Loucy (cell line): ENCODE measurements around the gene GHDC.

ENCODE experiments used
- H2AFZ ChIP-seq: fragments of 200-600 bp; sonication (generic); 2 replicates; pipeline ENCODE4 v1.6.0; 2016; ENCODE audit warnings: antibody characterized with exemption, mild to moderate bottlenecking, low read length, moderate library complexity
- H3F3A ChIP-seq: fragments of 200-600 bp; 2 replicates; pipeline ENCODE4 v1.6.0; 2016; ENCODE audit warnings: antibody characterized with exemption, low read depth, mild to moderate bottlenecking
- H3K27me3 ChIP-seq: fragments of 200-600 bp; sonication (generic); 2 replicates; pipeline ENCODE4 v1.6.1; 2014; ENCODE audit warnings: low read length, mild to moderate bottlenecking; ENCODE audit not compliant: insufficient read depth, poor library complexity, severe bottlenecking
- H3K36me3 ChIP-seq: fragments of 200-600 bp; sonication (generic); 2 replicates; pipeline ENCODE4 v1.6.1; 2016; ENCODE audit warnings: low read length; ENCODE audit not compliant: insufficient read depth
- H3K4me1 ChIP-seq: fragments of 200-600 bp; sonication (generic); 2 replicates; pipeline ENCODE4 v1.5.1; 2014; ENCODE audit warnings: low read length, mild to moderate bottlenecking; ENCODE audit not compliant: insufficient read depth, poor library complexity, severe bottlenecking
- H3K4me2 ChIP-seq: fragments of 200-600 bp; sonication (generic); 2 replicates; pipeline ENCODE4 v1.6.0; 2014; ENCODE audit warnings: antibody characterized with exemption, low read length, low read depth, mild to moderate bottlenecking; ENCODE audit not compliant: poor library complexity, severe bottlenecking
- H3K4me3 ChIP-seq: fragments of 200-600 bp; sonication (generic); 2 replicates; pipeline ENCODE4 v1.5.1; 2014; ENCODE audit warnings: low read length, mild to moderate bottlenecking, mixed read lengths; ENCODE audit not compliant: poor library complexity, severe bottlenecking
- H3K79me2 ChIP-seq: fragments of 200-600 bp; sonication (generic); 2 replicates; pipeline ENCODE4 v1.6.1; 2014; ENCODE audit warnings: low read length; ENCODE audit not compliant: insufficient read depth
- H3K9ac ChIP-seq: fragments of 200-600 bp; sonication (generic); 2 replicates; pipeline ENCODE4 v1.6.0; 2014; ENCODE audit warnings: mild to moderate bottlenecking, low read depth, low read length, moderate library complexity; ENCODE audit not compliant: poor library complexity, severe bottlenecking
- H3K9me2 ChIP-seq: fragments of 200-600 bp; sonication (generic); replicated peaks from 2 replicates; pipeline ENCODE4 v1.6.1; 2016; ENCODE audit warnings: low read depth, low read length, mixed read lengths
- H3K9me3 ChIP-seq: fragments of 200-600 bp; sonication (generic); 2 replicates; pipeline ENCODE4 v1.6.1; 2014; ENCODE audit warnings: mild to moderate bottlenecking, antibody characterized with exemption, low read length, low read depth; ENCODE audit not compliant: insufficient read depth
- H4K20me1 ChIP-seq: fragments of 200-600 bp; sonication (generic); 2 replicates; pipeline ENCODE4 v1.6.0; 2014; ENCODE audit warnings: antibody characterized with exemption, low read length, mild to moderate bottlenecking; ENCODE audit not compliant: insufficient read depth, poor library complexity, severe bottlenecking
- EZH2phosphoT487 ChIP-seq: fragments of 200-600 bp; IDR thresholded peaks from 2 replicates; pipeline ENCODE4 v1.6.1; 2018; ENCODE audit warnings: antibody characterized with exemption, mild to moderate bottlenecking, moderate library complexity, borderline replicate concordance
- TF ChIP-seq, protein P1 (sequence below): fragments of 200-600 bp; sonication (generic); conservative IDR thresholded peaks from 2 replicates; pipeline ENCODE4 v1.5.1; 2014; ENCODE audit warnings: mild to moderate bottlenecking, antibody characterized with exemption, low read length

The GHDC gene

DNA sequence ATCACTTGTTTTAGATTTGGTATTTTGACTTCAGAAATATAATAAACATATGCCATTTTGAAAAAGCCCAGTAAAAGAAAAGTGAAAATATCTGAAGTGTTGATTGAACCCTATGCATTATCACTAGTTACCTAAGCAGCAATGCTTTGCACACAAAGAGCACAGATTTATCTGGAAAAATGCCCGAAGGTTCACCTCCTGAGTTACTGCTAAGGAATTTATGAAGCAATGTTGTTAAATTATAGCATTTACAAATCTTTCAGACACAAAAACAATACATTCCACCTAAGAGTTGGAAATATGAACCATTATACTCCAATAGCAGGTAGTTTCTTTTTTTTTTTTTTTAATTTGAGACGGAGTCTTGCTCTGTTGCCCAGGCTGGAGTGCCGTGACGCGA lies 38.9 kb upstream of the GHDC start:
- Histone ChIP-seq H3K4me2 (no peak overlapping the region), H3K9me3 (no peaks in the 10 kb centered on the region), H3K79me2 (peaks cover 87% of the 10 kb centered on the region), H3K4me1 (no peaks in the 10 kb centered on the region), H3K36me3 (peaks cover 33% of the 10 kb centered on the region; the same call in 1 of the 2 replicates), H2AFZ (no peak overlapping the region), H3K9me2 (no peaks in the 10 kb centered on the region), H3F3A (no peaks in the 10 kb centered on the region), H3K27me3 (no peaks in the 10 kb centered on the region), H3K4me3 (no peak overlapping the region), H4K20me1 (peaks cover 31% of the 10 kb centered on the region), H3K9ac (no peak overlapping the region)
- no peak for TF ChIP-seq EZH2phosphoT487
- TF ChIP-seq, protein P1, sequence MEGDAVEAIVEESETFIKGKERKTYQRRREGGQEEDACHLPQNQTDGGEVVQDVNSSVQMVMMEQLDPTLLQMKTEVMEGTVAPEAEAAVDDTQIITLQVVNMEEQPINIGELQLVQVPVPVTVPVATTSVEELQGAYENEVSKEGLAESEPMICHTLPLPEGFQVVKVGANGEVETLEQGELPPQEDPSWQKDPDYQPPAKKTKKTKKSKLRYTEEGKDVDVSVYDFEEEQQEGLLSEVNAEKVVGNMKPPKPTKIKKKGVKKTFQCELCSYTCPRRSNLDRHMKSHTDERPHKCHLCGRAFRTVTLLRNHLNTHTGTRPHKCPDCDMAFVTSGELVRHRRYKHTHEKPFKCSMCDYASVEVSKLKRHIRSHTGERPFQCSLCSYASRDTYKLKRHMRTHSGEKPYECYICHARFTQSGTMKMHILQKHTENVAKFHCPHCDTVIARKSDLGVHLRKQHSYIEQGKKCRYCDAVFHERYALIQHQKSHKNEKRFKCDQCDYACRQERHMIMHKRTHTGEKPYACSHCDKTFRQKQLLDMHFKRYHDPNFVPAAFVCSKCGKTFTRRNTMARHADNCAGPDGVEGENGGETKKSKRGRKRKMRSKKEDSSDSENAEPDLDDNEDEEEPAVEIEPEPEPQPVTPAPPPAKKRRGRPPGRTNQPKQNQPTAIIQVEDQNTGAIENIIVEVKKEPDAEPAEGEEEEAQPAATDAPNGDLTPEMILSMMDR: no peak

DNA sequence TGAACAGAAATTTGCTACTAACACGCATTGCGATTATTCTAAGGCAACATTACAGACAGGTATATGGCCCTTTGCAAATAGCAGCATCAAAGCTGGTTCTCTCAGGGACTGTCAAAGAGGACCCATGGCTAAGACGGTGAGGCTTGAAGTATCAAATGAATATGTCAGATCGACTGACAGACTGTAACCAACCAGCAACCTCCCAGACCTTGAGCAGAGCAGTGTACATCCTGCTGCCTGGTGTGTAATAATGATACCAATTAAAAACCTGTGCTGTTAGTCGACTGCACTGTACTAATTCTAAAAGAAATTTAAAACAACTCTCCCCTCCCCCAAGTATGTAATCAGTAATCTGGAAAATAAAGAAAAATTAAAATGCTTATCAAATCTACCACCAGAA lies 35.9 kb upstream of the GHDC start:
- peaks cover 51% of the 10 kb centered on the region; the same call in 1 of the 2 replicates for H3K36me3 ChIP-seq
- no peak overlapping the region for H3K4me2 ChIP-seq
- no peak for TF ChIP-seq EZH2phosphoT487
- TF ChIP-seq, protein P1: no peak
- H3K9me2 ChIP-seq: no peaks in the 10 kb centered on the region
- no peaks in the 10 kb centered on the region for H3K4me1 ChIP-seq
- H3F3A ChIP-seq: no peaks in the 10 kb centered on the region
- H2AFZ ChIP-seq: no peak overlapping the region
- H3K9ac ChIP-seq: no peak overlapping the region
- H3K27me3 ChIP-seq: no peaks in the 10 kb centered on the region
- H3K4me3 ChIP-seq: no peak overlapping the region
- H3K79me2 ChIP-seq: peaks cover 62% of the 10 kb centered on the region
- peaks cover 25% of the 10 kb centered on the region for H4K20me1 ChIP-seq
- H3K9me3 ChIP-seq: no peaks in the 10 kb centered on the region

DNA sequence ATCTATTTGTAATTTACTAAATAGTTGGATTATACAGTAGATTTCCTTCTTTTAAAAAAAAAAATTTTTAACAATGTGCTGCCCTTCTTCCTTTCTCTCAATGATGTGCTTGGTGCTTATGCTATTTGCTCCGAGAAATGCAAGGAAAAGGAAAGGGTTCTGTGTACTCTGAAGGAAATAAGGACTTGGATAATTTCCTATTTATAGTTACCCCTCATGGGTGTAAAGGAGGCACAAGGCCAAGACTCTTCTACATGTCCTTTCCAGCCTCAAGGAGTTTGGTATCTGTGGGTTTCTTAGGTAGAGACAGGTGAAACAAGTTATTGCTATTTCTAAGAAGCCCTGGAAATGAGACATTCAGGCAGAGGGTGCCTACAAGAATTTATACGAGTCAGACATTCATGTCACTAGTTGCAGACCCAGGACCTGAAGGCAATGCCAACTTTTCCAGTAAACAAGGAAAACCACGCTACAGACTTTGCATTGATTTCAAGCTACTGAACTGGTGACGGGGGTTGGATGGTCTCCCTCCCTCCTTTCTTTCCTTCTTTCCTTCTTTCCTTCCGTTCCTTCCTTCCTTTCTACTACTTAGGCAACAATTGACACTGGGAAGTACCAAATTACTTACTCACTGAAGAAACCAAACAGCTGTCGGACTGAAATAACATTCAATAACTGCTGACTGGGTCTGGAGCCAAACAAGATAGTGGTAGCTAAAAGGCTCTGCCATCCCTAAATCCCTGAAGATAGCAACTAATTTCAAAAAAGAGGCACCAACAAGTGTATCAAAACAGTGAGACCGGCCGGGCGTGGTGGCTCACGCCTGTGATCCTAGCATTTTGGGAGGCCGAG lies 33.8 kb upstream of the GHDC start:
- no peak overlapping the region for H3K4me2 ChIP-seq
- H3K9me3 ChIP-seq: no peaks in the 10 kb centered on the region
- TF ChIP-seq, protein P1: no peak
- TF ChIP-seq EZH2phosphoT487: no peak
- H2AFZ ChIP-seq: no peak overlapping the region
- no peak overlapping the region for H3K9ac ChIP-seq
- H3K9me2 ChIP-seq: no peaks in the 10 kb centered on the region
- H3K27me3 ChIP-seq: no peaks in the 10 kb centered on the region
- no peaks in the 10 kb centered on the region for H3F3A ChIP-seq
- H3K36me3 ChIP-seq: peaks cover 71% of the 10 kb centered on the region; the same call in 1 of the 2 replicates
- H3K79me2 ChIP-seq: peaks cover 40% of the 10 kb centered on the region
- no peaks in the 10 kb centered on the region for H3K4me1 ChIP-seq
- H4K20me1 ChIP-seq: peaks cover 11% of the 10 kb centered on the region
- H3K4me3 ChIP-seq: no peak overlapping the region
